Activated CD4-positive, alpha-beta T cell treated with anti-CD3 and anti-CD28 coated beads, Interleukin-10, Interleukin-2, amounts not matched to agents 100 ng/mL and 50 ng/mL, durations not matched to agents 16 hours and 8 hours (primary cell): ENCODE measurements around the gene TIMM44.
"Not testable (repeated sequence)": the region's sequence is repeated elsewhere in the genome, so short reads cannot be mapped to it uniquely, and the experiment has no call there.

Experiments
- DNase-seq: peaks from one replicate; pipeline ENCODE4 v3.0.0-alpha.2; 2020

TIMM44 gene

GRCh38 chr19:7975037-7975436 is 31.6 kb upstream of the TIMM44 start:
- DNase-seq: no peak

GRCh38 chr19:7973883-7974282 is 30.4 kb upstream of the TIMM44 start:
- DNase-seq: no peak

DNA sequence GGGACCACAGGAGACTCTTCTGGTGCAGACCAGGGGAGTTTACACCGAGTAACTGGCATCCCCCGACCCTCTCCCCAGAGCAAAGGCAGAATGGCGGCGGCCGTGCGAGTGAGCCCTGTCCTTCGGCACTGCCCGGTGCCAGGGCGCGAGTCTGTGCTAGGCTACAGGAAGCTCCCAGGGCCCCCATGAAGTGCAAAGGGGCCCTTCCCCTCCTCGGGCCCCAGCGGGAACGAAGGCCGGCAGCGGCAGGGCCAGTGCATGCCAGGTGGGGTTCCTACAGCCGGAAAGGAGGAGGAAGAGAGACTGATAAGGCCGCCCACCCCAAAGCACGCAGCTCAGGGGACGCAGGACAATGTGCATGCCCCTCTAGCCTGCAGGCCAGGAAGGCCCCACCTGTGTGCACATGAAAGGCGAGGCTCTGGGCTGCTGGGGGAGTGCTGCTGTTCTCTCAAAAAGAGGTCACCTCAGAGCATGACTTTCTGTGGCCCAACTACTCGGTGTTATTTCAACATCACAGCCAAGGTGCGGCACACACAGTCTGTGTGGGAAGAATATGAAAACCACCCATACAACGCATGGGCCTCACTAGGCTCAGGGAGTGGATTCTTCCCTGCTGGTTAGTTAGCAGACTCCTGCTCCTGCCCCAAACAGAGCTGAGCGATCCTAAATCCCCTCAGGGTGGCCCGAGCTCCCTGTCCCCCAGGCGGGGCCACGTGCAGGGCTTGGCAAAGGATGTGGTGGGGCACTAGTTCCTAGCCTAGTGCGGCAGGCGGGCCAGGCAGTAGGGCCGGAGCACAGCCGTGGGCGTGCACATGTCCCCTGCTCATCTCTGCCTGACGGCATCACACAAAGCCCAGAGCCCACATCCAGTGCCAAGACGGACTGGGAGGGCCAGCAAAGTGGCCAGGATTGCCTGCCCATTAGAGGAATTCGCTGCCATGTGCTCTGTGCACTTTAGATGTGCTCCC is 28.4 kb upstream of the TIMM44 start:
- no peak for DNase-seq

DNA sequence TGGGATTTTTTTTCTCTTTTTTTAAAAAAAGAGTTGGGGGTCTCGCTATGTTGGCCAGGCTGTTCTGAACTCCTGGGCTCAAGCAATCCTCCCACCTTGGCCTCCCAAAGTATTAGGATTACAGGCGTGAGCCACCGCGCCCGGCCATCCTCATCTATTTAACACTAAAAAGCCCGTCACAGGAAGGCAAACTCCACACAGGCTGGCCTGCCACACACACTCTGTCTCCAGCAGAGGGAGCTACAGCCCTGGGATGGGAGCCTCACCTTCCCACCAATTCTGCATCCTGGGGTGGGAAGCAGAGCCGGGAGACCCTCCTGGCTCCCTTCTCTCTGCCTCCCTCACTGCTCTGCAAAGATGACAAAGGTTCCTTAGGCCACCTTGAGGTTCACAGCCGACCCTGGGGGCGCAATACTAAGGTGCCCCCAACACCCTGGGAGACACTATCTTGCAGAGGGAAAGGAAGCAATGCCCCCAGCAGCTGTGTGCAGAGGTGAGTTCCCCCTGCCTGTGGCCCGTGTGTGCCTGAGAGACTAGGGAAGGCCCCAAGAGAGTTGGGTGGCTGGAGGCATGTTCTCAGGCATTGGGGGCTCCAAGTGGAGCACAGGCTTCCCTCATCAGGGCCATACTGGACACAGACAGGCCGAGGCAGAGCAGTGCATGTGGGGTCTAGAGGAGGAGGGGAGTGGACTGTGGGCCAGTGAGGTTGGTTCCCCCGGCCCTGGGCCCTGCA is 27.4 kb upstream of the TIMM44 start:
- peak; percentile 35 for DNase-seq

DNA sequence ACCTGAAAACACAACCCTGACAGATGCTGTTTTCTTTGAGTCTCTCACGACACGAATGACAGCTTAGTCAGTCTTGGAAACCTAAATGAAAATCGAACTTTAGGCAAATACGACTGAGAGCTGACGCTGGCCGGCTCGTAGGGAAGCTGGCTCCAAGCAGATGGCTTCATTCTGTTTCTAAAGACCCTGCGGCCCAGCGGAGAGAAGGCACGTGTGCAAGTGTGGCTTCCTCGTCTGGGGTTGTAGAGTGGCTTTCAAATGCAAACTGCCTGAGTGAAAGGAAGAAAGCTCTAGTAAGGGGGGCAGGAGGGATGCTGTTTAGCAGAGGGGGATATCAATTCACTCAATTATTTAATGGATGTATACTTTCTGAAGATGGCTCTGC is 26.1 kb upstream of the TIMM44 start:
- DNase-seq: no peak

GRCh38 chr19:7968796-7969554 is 25.5 kb upstream of the TIMM44 start:
- no peak for DNase-seq

DNA sequence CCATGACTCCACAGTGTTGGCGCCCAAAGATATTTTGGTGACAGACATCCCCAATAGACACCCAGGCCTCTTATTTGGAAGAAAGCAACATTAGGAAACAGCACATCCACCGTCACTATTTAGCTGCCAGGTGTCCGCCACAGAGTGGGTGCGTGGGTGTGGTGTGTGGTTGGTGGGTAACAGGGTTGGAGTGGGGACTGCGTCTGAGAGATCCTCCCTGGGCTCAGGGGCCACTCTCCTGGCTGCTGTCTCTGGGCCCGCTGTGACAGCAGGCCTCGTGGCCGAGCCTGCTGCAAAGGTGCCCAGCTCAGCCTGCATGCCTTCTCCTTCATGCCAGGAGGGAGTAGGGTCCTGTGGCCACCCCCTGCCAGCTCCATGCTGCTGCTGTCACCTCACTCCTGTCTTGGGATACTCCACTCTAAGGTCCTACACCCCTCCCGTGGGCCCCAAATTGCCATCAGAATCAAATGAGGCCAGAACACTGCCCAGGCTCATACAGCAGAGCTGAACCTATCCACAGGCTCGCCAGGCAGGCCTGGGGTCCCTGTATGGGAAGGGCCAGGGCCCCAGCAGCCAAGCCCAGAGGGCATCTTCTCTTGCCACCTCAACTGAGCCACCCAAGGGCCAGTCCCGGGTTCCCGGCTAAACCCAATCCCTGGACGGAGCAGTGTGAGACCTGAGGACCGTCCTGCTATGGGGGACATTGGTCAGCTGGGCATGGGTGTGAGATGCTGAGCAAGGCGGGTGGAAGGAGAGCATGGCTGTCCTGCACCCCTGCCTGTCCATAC is 24.7 kb upstream of the TIMM44 start:
- DNase-seq: no peak

GRCh38 chr19:7965921-7966665 is 22.6 kb upstream of the TIMM44 start:
- no peak for DNase-seq

GRCh38 chr19:7965259-7965841 is 21.9 kb upstream of the TIMM44 start:
- no peak for DNase-seq

DNA sequence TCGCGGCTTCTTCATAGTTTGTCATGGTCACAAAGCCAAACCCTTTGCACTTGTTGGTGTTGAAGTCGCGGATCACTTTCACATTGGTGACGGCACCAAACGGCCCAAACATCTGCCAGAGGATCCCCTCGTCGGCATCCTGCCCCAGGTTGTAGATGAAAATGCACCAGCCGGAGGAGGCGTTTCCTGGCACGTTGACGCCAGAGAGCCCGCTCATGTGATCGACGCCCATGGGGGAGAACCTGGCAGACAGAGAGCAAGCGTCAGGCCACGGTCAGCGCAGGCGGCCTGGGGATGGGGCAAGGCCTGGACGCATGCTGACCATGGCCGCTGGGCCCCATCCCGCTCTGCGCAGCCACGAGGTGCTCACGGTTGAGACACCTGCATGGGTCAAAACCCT is 20.1 kb upstream of the TIMM44 start:
- no peak for DNase-seq

DNA sequence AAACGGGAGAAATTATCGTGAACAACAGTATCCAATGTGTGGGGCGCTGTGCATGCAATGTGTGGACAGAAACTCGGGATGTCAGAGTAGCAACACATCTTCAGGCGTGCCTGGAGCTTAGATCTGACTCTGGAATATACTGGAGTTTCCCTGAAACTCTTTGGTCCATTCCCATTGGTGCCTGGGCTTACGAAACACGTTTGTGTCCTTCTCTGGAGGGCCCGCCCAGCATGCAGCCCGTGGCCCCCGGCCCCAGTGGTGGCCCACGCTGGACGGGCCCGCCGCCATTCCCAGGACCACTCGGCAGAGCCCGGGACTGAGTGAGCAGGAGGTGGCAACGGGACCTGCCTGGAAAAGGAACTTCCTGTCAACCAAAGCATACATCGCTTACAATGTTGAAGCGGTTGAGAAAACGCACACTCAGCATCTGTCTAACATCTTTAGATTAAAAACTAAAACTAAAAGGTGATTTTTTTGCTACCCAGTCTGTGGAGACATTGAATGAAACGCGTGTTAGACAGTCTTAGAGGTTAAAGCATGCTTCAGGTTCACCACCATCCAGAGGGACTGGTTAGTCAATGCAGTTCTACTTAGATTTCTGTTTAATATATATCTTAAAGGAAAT is 19.3 kb upstream of the TIMM44 start:
- no peak for DNase-seq

GRCh38 chr19:7961920-7962626 is 18.6 kb upstream of the TIMM44 start:
- no peak for DNase-seq

- DNase-seq: not testable (repeated sequence)
Observed at GRCh38 chr19:7961082-7961481, 17.6 kb upstream of the TIMM44 start.

- DNase-seq: no peak
Observed at GRCh38 chr19:7959211-7959610, 15.7 kb upstream of the TIMM44 start.

- DNase-seq: no peak
Observed at GRCh38 chr19:7955696-7956095, 12.2 kb upstream of the TIMM44 start.

- DNase-seq: no peak
Observed at GRCh38 chr19:7953576-7953975, 10.1 kb upstream of the TIMM44 start.

DNA sequence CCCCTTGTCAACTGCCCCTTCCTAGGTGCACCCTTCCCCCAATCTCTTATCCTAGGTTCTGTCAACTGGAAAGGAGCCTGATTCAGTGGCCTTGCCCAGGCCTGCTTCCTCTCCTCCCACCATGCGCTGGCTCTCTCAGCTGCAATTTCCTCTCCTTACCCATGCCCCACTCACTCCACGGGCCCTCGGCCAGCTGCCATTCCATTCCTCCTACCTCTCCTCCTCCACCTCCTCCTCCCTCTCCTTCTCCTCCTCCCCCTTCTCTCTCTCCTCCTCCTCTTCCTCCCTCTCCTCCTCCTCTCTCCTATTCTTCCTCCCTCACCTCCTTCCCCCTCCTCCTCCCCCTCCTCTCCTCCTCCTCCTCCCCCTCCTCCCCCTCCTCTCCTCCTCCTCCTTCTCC is 9.6 kb upstream of the TIMM44 start:
- DNase-seq: no peak

- DNase-seq: no peak
Observed at GRCh38 chr19:7947939-7948338, 4.5 kb upstream of the TIMM44 start.

DNA sequence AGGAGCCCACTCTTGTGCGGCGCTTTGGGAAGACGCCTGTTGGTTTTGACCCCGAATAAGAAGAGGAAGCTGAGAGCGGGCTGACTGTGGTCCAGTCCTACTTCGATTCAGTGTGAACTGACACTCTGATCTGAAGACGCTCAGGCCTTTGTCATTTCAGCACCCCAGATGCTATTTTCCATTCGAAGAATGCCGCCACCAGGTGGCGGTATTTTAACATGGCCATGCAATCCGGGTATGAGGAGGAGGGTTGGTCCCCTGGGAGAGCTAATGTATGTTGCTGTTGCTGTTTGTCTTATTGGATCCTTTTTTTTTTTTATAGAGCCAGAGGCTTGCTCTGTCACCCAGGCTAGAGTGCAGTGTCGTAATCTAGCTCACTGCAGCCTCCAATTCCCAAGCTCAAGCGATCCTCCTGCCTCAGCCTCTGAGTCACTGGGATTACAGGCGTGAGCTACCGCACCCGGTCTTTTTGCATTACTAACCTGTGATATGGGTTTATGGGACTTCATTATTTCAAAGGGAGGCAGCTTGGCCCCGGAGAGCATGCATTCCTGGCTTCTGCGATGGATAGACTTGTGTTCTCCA is 803 bp upstream of the TIMM44 start:
- peak; percentile 90 for DNase-seq

- DNase-seq: no peak
Observed at GRCh38 chr19:7942981-7943443, 454 bp downstream of the TIMM44 start.
